ENCODE measurements around the gene CCL20. TPM values are rescaled to one million over a fixed set of nuclear protein-coding genes. Genes with fewer than 3 reads are reported as not detected.

CCL20 gene, protein sequence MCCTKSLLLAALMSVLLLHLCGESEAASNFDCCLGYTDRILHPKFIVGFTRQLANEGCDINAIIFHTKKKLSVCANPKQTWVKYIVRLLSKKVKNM
- under 1 TPM in 1 of 6 donors, not detected in 5; 0.94 TPM for polyA plus RNA-seq (ENCODE audit: low read depth in 6 of 6)

DNA sequence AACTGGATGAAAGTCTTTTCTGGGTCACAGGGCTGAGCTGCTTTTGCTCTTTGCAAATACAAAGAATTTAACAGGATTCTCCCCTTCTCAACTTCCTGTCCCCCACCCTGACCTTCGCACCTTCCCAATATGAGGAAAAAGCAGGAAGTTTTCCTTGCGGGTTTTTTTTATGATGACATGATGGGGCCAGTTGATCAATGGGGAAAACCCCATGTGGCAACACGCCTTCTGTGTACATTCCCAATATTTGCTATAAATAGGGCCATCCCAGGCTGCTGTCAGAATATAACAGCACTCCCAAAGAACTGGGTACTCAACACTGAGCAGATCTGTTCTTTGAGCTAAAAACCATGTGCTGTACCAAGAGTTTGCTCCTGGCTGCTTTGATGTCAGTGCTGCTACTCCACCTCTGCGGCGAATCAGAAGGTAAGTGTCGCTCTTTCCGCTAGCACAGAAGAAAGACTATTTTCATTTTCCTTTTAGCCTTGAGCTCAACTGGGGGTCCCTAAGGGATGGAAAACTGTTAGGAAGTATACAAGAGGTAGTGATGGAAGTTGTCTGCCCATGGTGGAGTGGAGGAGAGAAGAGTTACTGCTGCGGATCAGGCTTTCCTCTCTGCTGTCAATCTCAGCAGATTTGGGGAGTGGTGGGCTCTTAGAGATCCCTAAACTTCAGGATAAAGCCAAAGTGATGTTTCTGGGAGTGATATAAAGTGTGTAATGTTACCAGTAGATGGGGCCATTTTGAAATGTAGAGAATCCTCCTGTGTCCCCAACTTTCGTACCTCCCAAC is at the start of gene CCL20:
CCL20 (plus strand) TSS at position 281 of the 792 bp plus-strand sequence; CDS start at position 351, 70 bp downstream.
- H3K27ac Mint-ChIP-seq, result no peak within 1 kb of the TSS
- peaks cover 0 to 4% (median 0%) of the 10 kb centered on the region in 7 donors for H3K9me3 Mint-ChIP-seq
- DNase-seq (no peak), ATAC-seq (ENCODE audit: low read depth in 2 of 2) (no peak)
- H3K27me3 Mint-ChIP-seq, result peaks cover 19 to 25% (median 20%) of the 10 kb centered on the region in 3 donors
- no peaks in the 10 kb centered on the region for H3K36me3 Mint-ChIP-seq
- H3K4me3 Mint-ChIP-seq, result peak within 1 kb of the TSS in 1 of 8 donors; percentile 18
- no peaks in the 10 kb centered on the region for H3K4me1 Mint-ChIP-seq

DNA sequence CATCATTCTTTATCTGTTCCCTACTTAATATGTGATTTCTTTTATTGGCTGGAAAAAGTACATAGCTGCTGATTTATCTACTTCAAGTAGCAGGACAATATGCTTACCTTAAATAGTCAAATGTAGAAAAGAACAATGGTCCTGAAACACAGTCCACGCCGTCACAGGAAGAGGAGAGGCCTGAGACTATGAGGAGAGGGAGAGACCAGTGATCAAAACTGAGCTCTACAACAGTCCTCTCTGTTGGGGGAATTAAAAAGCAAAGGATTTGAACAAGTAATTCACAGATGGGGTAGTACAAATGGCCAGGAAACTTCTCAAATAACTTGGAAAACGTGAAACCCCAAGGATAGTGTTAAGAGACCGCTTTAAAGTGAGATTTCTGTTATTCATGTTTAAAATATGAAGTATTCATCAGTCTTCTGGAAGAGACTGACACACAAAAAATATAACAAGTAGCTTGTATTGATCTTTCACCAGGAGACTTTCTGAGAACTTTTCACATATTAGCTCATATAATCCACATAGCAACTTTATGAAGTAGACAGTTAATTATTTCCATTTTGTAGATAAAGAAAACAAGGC is 47.8 kb upstream of the CCL20 start:
- Mint-ChIP-seq H3K36me3 (no peaks in the 10 kb centered on the region), H3K4me3 (no peak overlapping the region), H3K27me3 (peaks cover 0 to 7% (median 5%) of the 10 kb centered on the region in 3 donors), H3K9me3 (no peaks in the 10 kb centered on the region), H3K4me1 (peaks cover 0 to 3% (median 0%) of the 10 kb centered on the region in 3 donors), H3K27ac (no peak overlapping the region)
- ATAC-seq (ENCODE audit: low read depth in 2 of 2), result no peak
- DNase-seq, result no peak

DNA sequence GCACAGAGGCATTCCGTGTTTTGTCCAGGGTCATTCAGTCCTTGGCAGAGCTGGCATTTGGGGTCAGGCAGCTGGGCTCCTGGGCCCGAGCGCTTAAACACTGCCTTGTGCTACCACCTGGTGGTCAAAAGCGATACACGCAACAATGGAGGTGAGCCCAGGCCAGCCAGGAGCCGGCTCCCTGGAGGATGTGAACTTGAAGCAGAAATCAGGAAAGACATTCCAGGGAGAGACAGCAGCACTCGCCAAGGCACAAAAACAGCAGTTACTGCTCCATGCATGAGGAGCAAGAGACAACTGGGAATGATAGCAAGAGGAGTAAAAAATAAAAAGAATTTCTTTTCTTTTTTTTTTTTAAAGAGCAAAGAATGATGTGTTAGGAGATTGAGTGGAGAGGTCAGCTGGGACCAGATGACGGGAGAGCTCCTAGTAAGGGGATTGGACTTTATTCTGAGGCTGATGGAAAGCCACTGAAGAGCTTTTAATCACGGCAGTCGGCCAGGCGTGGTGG is 47.2 kb upstream of the CCL20 start:
- H3K9me3 Mint-ChIP-seq, result no peaks in the 10 kb centered on the region
- H3K27ac Mint-ChIP-seq, result peak overlapping the region in 1 of 6 donors; percentile 71
- H3K4me3 Mint-ChIP-seq, result no peak overlapping the region
- no peaks in the 10 kb centered on the region for H3K36me3 Mint-ChIP-seq
- H3K4me1 Mint-ChIP-seq, result peaks cover 0 to 3% (median 0%) of the 10 kb centered on the region in 3 donors
- ATAC-seq (ENCODE audit: low read depth in 2 of 2) (peak; percentile 65 to 72), DNase-seq (peak; percentile 46)
- H3K27me3 Mint-ChIP-seq, result peaks cover 0 to 7% (median 5%) of the 10 kb centered on the region in 3 donors

DNA sequence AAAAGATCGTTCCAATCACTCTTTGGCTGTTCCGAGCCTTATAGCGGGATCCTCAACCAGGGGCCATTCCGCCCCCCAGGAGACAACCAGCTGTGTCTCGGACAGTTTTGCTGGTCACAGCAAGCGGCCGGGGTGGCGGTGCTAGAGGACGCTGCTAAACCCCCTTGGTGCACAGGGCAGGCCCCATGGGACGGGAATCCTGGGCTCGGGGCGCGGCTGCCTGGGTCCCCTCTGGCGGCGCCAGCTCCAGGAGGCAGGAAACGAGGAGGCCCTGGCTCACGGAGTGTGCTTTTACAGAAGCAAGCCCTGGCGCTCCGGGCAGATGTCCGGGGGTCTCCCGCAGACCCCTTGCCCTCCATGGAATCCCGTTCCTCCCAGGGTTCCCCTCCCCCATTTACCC is 45.8 kb upstream of the CCL20 start:
- H3K27me3 Mint-ChIP-seq, result peaks cover 4 to 7% (median 5%) of the 10 kb centered on the region in 3 donors
- H3K27ac Mint-ChIP-seq, result no peak overlapping the region
- peaks cover 0 to 3% (median 0%) of the 10 kb centered on the region in 3 donors for H3K4me1 Mint-ChIP-seq
- DNase-seq (no peak), ATAC-seq (ENCODE audit: low read depth in 2 of 2) (no peak)
- no peaks in the 10 kb centered on the region for H3K9me3 Mint-ChIP-seq
- H3K4me3 Mint-ChIP-seq, result no peak overlapping the region
- H3K36me3 Mint-ChIP-seq, result no peaks in the 10 kb centered on the region

DNA sequence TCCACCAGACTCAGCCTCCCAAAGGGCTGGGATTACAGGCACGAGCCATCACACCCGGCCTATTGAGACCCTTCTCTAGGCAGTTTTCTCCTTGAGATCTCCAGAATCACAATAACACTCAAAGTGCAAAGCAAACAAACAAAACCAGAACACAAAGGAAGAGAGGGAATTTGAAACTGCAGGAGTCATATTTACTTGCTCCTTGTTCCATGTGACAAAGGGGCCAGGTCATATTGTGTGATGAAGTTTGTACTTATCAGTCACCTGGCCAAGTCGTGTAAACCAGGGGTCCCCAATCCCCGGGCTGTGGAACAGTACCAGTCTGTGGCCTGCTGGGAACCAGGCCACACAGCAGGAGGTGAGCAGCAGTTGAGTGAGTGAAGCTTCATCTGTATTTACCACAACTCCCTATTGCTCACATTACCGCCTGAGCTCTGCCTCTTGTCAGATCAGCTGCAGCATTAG is 41.4 kb upstream of the CCL20 start:
- no peak for ATAC-seq (ENCODE audit: low read depth in 2 of 2)
- Mint-ChIP-seq H3K4me3 (no peak overlapping the region), H3K27ac (no peak overlapping the region), H3K27me3 (peaks cover 0 to 7% (median 4%) of the 10 kb centered on the region in 3 donors), H3K4me1 (no peaks in the 10 kb centered on the region), H3K36me3 (no peaks in the 10 kb centered on the region), H3K9me3 (no peaks in the 10 kb centered on the region)
- no peak for DNase-seq

DNA sequence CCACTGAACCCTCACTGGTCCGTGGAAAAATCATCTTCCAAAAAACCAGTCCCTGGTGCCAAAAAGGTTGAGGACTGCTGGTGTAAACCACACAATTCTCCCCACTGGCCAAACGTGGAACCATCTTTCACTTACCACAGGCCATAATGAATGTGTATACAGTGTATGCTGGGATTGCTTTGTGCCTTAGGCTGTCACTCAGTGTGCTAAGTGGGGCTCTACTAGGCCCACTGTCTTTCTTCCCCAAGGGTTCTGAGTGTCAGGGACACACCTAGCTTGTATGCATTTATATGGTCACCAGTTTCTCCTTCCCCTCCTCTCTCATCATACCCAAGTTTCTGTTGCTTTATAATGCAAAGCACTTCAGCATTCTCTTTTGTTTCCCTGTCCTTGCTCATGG is 40.7 kb upstream of the CCL20 start:
- Mint-ChIP-seq H3K4me1 (no peaks in the 10 kb centered on the region), H3K36me3 (no peaks in the 10 kb centered on the region), H3K4me3 (no peak overlapping the region), H3K9me3 (no peaks in the 10 kb centered on the region), H3K27ac (peak overlapping the region in 2 of 6 donors; percentile 34 to 52), H3K27me3 (peaks cover 0 to 7% (median 4%) of the 10 kb centered on the region in 3 donors)
- no peak for ATAC-seq (ENCODE audit: low read depth in 2 of 2)
- no peak for DNase-seq

DNA sequence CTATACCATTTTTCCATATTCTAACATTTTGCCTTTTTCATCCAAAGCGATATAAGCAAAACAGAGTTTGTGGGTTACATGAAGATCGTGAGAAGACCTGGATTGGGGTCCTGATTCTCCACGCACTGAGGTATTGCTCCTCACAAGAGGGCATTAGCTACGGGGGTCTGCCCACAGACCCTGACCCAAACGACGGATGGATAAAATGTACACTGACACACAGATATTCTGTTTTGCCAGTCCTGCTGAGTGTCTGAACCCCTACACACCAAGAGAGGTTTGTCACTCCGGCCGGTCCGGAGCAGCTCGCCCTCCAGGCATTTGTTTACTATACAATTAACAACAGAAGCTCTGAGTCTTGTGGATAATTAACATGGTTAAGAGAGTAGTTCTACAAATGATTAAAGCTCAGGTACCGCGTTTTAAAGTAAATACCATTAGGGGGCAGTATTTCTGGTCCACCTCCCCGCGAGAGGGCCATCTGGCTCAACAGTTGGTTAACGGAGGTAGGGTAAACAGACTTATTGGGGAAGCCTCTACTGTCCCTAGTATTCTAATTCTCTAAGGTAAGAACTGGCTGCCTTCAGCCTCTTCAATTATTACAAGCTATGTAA is 39.5 kb upstream of the CCL20 start:
- Mint-ChIP-seq H3K4me3 (no peak overlapping the region), H3K36me3 (no peaks in the 10 kb centered on the region), H3K4me1 (no peaks in the 10 kb centered on the region), H3K27me3 (peaks cover 7 to 14% (median 13%) of the 10 kb centered on the region in 3 donors), H3K27ac (peak overlapping the region in 1 of 6 donors; percentile 42), H3K9me3 (no peaks in the 10 kb centered on the region)
- ATAC-seq (ENCODE audit: low read depth in 2 of 2), result no peak
- no peak for DNase-seq

DNA sequence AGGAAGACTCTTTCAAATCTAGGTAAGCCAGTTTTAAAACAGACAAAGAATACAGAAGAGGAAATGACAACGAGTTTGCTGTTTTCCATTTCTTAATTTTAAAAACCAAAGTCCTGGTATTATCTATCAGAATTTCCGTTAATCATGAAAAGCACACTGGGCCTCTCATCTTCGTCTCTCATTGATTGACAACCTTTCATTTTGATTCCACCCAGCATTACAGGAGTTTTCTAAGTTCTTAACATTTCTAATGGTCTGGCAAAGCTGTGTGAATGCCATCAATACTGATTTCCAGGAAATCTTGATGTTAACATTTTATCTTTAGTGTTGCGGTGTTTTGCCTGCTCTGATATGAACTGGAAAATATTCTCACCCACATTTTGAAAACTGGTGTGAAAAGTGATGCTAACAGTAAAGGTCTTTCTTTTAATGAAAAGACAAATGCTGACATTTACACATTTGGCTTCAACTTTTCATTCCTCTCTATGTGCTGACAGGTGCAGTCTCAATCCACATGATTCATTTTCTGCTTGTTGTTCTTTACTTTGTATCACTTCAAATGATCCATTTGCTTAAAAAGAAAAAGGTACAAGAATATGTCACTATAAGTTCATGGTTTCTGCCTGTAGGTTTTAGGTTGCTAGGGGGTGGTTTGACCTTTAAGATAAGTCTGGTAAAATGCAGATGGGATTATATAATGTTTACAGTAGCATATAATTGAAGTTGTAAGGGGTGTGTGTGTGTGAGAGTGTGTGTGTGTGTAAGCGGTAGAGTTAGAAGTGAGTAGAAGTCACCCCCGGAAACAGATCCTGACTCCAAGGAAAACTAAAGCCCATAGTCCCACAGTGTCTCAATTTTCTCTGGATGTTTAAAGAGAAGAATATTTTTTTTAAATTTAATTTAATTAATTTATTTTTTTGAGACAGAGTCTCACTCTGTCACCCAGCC is 38.5 kb upstream of the CCL20 start:
- no peak overlapping the region for H3K4me3 Mint-ChIP-seq
- DNase-seq (no peak), ATAC-seq (ENCODE audit: low read depth in 2 of 2) (no peak)
- H3K27me3 Mint-ChIP-seq, result peaks cover 9 to 14% (median 13%) of the 10 kb centered on the region in 3 donors
- H3K27ac Mint-ChIP-seq, result peak overlapping the region in 1 of 6 donors; percentile 13
- H3K9me3 Mint-ChIP-seq, result no peaks in the 10 kb centered on the region
- H3K36me3 Mint-ChIP-seq, result no peaks in the 10 kb centered on the region
- H3K4me1 Mint-ChIP-seq, result no peaks in the 10 kb centered on the region

DNA sequence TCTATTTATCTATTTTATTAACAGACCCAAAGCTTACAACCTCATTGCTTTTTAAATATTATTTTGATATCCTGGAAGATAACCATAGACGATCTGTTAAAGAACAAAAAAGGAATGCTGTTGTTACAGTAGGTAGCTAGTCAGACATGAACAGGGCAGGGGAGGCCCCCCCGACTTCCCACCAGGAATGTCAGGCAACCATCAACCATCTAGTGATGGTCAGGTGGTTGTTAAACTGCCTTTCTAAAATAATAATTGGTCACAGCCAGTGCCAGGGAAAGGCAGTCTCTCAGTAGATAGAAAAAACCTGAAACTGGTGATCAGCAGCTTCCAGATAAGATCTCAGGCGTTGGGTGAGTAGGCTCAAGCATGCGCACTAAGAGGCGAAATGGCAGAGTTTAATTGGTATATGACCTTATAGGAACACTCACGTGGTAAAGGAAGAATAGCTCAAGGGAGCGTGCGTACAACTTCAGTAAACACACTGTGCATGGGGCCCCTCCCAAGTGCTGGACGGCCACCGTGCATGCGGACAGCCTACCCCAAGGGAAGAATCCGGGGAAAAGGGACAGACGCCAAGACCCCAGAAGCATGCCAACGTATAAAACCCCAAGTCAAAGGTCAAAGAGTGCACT is 32.5 kb upstream of the CCL20 start:
- no peak for DNase-seq
- peaks cover 7 to 15% (median 10%) of the 10 kb centered on the region in 3 donors for H3K27me3 Mint-ChIP-seq
- H3K4me1 Mint-ChIP-seq, result peaks cover 3 to 14% (median 9%) of the 10 kb centered on the region in 3 donors
- H3K9me3 Mint-ChIP-seq, result peaks cover 0 to 5% (median 0%) of the 10 kb centered on the region in 7 donors
- H3K27ac Mint-ChIP-seq, result peak overlapping the region in 1 of 6 donors; percentile 41
- no peaks in the 10 kb centered on the region for H3K36me3 Mint-ChIP-seq
- H3K4me3 Mint-ChIP-seq, result no peak overlapping the region
- ATAC-seq (ENCODE audit: low read depth in 2 of 2), result no peak

DNA sequence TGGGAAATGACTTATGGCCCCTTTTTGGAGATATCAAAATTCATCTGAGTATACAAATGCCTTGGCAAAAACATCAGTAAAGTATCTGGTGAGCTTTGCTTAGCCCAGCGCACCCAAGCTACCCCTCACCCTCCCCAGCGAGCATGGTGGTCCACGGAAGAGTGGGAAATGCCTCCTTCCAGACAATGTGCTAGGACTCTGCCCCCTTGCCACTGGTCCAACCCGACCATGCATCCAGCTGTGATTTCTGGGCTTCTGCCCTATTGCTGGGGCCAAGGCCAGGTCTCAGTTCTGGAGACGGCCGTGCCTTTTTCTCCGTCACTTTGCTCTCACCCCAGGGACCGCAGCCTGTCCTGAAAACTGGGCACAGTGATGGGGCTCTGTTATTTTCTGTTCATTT is 31.8 kb upstream of the CCL20 start:
- no peak overlapping the region for H3K4me3 Mint-ChIP-seq
- peaks cover 7 to 15% (median 10%) of the 10 kb centered on the region in 3 donors for H3K27me3 Mint-ChIP-seq
- H3K27ac Mint-ChIP-seq, result no peak overlapping the region
- H3K36me3 Mint-ChIP-seq, result no peaks in the 10 kb centered on the region
- H3K9me3 Mint-ChIP-seq, result peaks cover 0 to 5% (median 0%) of the 10 kb centered on the region in 7 donors
- DNase-seq (no peak), ATAC-seq (ENCODE audit: low read depth in 2 of 2) (no peak)
- H3K4me1 Mint-ChIP-seq, result peaks cover 3 to 14% (median 9%) of the 10 kb centered on the region in 3 donors

DNA sequence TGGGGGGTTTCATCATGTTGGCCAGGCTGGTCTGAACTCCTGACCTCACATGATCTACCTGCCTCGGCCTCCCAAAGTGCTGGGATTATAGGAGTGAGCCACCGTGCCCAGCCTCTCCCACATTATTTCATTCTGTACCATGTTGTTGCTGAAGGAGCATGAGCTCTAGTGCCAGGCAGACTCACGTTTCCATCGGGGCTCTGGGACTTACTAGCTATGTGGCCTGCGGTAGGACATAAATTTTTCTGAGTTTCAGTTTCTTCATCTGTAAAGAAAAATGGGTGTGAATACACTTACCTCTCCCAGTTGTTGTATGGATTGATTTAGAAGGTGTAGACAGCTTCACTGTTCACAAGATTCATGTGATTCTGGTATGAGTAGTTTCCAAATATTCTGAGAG is 30.8 kb upstream of the CCL20 start:
- H3K4me3 Mint-ChIP-seq, result peak overlapping the region in 5 of 8 donors; percentile 66 to 92 (median 86)

More for the DNA sequence above, 30.8 kb upstream of the CCL20 start:
- Mint-ChIP-seq H3K27ac (peak overlapping the region in 4 of 6 donors; percentile 70 to 91 (median 80)), H3K4me1 (peaks cover 3 to 14% (median 9%) of the 10 kb centered on the region in 3 donors), H3K27me3 (peaks cover 10 to 19% (median 13%) of the 10 kb centered on the region in 3 donors), H3K36me3 (no peaks in the 10 kb centered on the region), H3K9me3 (peaks cover 0 to 5% (median 0%) of the 10 kb centered on the region in 7 donors)
- ATAC-seq (ENCODE audit: low read depth in 2 of 2) (no peak), DNase-seq (no peak)
